ENCODE data around the gene HOMER3. TPM values are rescaled to one million over a fixed set of nuclear protein-coding genes. Genes with fewer than 3 reads are reported as not detected.

Gene HOMER3
- total and polyA plus RNA-seq, 2 experiments from 2014 or later = 28.9 to 53.4 TPM

GRCh38 chr19:18967358-18968146, 26.5 kb upstream of the HOMER3 start:
- H3K79me2 ChIP-seq = no peaks in the 10 kb centered on the region
- TF ChIP-seq EZH2phosphoT487 (IDR thresholded peaks at IDR 0.05; ENCODE audit: low read depth, severe bottlenecking, unreplicated experiment) = no peak
- TF ChIP-seq EZH2 (IDR thresholded peaks at IDR 0.05; ENCODE audit: borderline replicate concordance) = no peak
- TF ChIP-seq CTCF (IDR thresholded peaks at IDR 0.05; ENCODE audit: poor library complexity) = no peak
- H3K4me2 ChIP-seq = no peak overlapping the region
- no peaks in the 10 kb centered on the region for H3K27me3 ChIP-seq
- no peak overlapping the region for H3K27ac ChIP-seq
- no peaks in the 10 kb centered on the region for H3K4me1 ChIP-seq (ENCODE audit: insufficient read depth)
- 78% methylated on average over 11 of the region's 11 CpGs for WGBS (ENCODE audit: low lambda C conversion rate, missing lambda C conversion rate)
- H3K36me3 ChIP-seq (replicated peaks; ENCODE audit: insufficient read depth, low read depth) = no peaks in the 10 kb centered on the region
- H3K9me2 ChIP-seq (replicated peaks; ENCODE audit: insufficient read depth) = no peaks in the 10 kb centered on the region
- H3K9me3 ChIP-seq (ENCODE audit: low read depth) = no peaks in the 10 kb centered on the region
- H2AFZ ChIP-seq = no peak overlapping the region
- no peaks in the 10 kb centered on the region for H4K20me1 ChIP-seq (ENCODE audit: insufficient read depth, poor library complexity, severe bottlenecking)
- DNase-seq (ENCODE audit: low spot score) = peak; percentile 34
- H3K4me3 ChIP-seq = no peak overlapping the region

- no peak for DNase-seq (ENCODE audit: low spot score)
- no peak overlapping the region for H3K27ac ChIP-seq
Measured at GRCh38 chr19:18966307-18966706, 25.3 kb upstream of the HOMER3 start.

GRCh38 chr19:18964121-18964520, 23.1 kb upstream of the HOMER3 start:
- Histone ChIP-seq H3K4me3 (no peak overlapping the region), H3K9me3 (ENCODE audit: low read depth) (no peaks in the 10 kb centered on the region), H3K9me2 (replicated peaks; ENCODE audit: insufficient read depth) (no peaks in the 10 kb centered on the region), H4K20me1 (ENCODE audit: insufficient read depth, poor library complexity, severe bottlenecking) (no peaks in the 10 kb centered on the region), H3K79me2 (no peaks in the 10 kb centered on the region), H3K4me1 (ENCODE audit: insufficient read depth) (no peaks in the 10 kb centered on the region), H3K4me2 (no peak overlapping the region), H3K27me3 (peaks cover 7% of the 10 kb centered on the region), H3K36me3 (replicated peaks; ENCODE audit: insufficient read depth, low read depth) (no peaks in the 10 kb centered on the region), H3K27ac (no peak overlapping the region), H2AFZ (no peak overlapping the region)
- TF ChIP-seq EZH2phosphoT487 (IDR thresholded peaks at IDR 0.05; ENCODE audit: low read depth, severe bottlenecking, unreplicated experiment) (no peak), EZH2 (IDR thresholded peaks at IDR 0.05; ENCODE audit: borderline replicate concordance) (no peak), CTCF (IDR thresholded peaks at IDR 0.05; ENCODE audit: poor library complexity) (no peak)
- no peak for DNase-seq (ENCODE audit: low spot score)
- WGBS (ENCODE audit: low lambda C conversion rate, missing lambda C conversion rate) = 94% methylated on average over 9 of the region's 9 CpGs

More at GRCh38 chr19:18966307-18966706, 25.3 kb upstream of the HOMER3 start:
- no peak overlapping the region for H3K4me2 ChIP-seq
- TF ChIP-seq CTCF (IDR thresholded peaks at IDR 0.05; ENCODE audit: poor library complexity) (no peak), EZH2phosphoT487 (IDR thresholded peaks at IDR 0.05; ENCODE audit: low read depth, severe bottlenecking, unreplicated experiment) (no peak), EZH2 (IDR thresholded peaks at IDR 0.05; ENCODE audit: borderline replicate concordance) (no peak)
- no peaks in the 10 kb centered on the region for H3K9me2 ChIP-seq (replicated peaks; ENCODE audit: insufficient read depth)
- no peaks in the 10 kb centered on the region for H4K20me1 ChIP-seq (ENCODE audit: insufficient read depth, poor library complexity, severe bottlenecking)
- no peak overlapping the region for H3K4me3 ChIP-seq
- H3K79me2 ChIP-seq = no peaks in the 10 kb centered on the region
- H3K27me3 ChIP-seq = peaks cover 7% of the 10 kb centered on the region
- no peaks in the 10 kb centered on the region for H3K9me3 ChIP-seq (ENCODE audit: low read depth)
- no peak overlapping the region for H2AFZ ChIP-seq
- no peaks in the 10 kb centered on the region for H3K36me3 ChIP-seq (replicated peaks; ENCODE audit: insufficient read depth, low read depth)
- WGBS (ENCODE audit: low lambda C conversion rate, missing lambda C conversion rate) = 56% methylated on average over 4 of the region's 4 CpGs
- no peaks in the 10 kb centered on the region for H3K4me1 ChIP-seq (ENCODE audit: insufficient read depth)

All from hepatocyte (in vitro differentiated cells).